ENCODE data around the gene COBL. TPM values are rescaled to one million over a fixed set of nuclear protein-coding genes. Genes with fewer than 3 reads are reported as not detected.

COBL gene
- total and polyA plus RNA-seq, 12 donors = 15.5 to 109 (median 87.8) TPM

- no peak for TF ChIP-seq CTCF (IDR thresholded peaks at IDR 0.05)
- no peak overlapping the region for H3K27ac ChIP-seq
- WGBS, 2 donors = 77 to 79% methylated on average over 21 of the region's 21 CpGs
- H3K36me3 ChIP-seq = no peaks in the 10 kb centered on the region
- no peaks in the 10 kb centered on the region for H3K27me3 ChIP-seq
- intact Hi-C loops (cut with DNase I) = no loop called here
- no peak overlapping the region for H3K4me3 ChIP-seq
- no peak for ATAC-seq
- no peaks in the 10 kb centered on the region for H3K9me3 ChIP-seq
- no peak for DNase-seq
- peaks cover 7 to 46% (median 17%) of the 10 kb centered on the region in 9 donors for H3K4me1 ChIP-seq
These were observed 302.6 kb downstream of the COBL start for GRCh38 chr7:51013861-51014511.

- WGBS, 2 donors = 47 to 49% methylated on average over 17 of the region's 17 CpGs
- DNase-seq = no peak
- peak in 1 of 8 donors; percentile 41 for ATAC-seq
- H3K9me3 ChIP-seq = no peaks in the 10 kb centered on the region
- no peak for TF ChIP-seq CTCF (IDR thresholded peaks at IDR 0.05)
- no peaks in the 10 kb centered on the region for H3K36me3 ChIP-seq
- no peak overlapping the region for H3K4me3 ChIP-seq
- intact Hi-C loops (cut with DNase I) = no loop called here
- no peak overlapping the region for H3K27ac ChIP-seq
- H3K4me1 ChIP-seq = peaks cover 7 to 48% (median 17%) of the 10 kb centered on the region in 9 donors
- H3K27me3 ChIP-seq = no peaks in the 10 kb centered on the region
These were observed 303.3 kb downstream of the COBL start for GRCh38 chr7:51013218-51013786.

- DNase-seq = no peak
- no peaks in the 10 kb centered on the region for H3K9me3 ChIP-seq
These were observed 303.9 kb downstream of the COBL start for GRCh38 chr7:51012569-51013217.

More at GRCh38 chr7:51012569-51013217, 303.9 kb downstream of the COBL start:
- no peak for ATAC-seq
- no peak overlapping the region for H3K4me3 ChIP-seq
- peaks cover 7 to 48% (median 17%) of the 10 kb centered on the region in 9 donors for H3K4me1 ChIP-seq
- 67 to 69% methylated on average over 8 of the region's 8 CpGs for WGBS, 2 donors
- TF ChIP-seq CTCF (IDR thresholded peaks at IDR 0.05) = no peak
- H3K27ac ChIP-seq = no peak overlapping the region
- H3K27me3 ChIP-seq = no peaks in the 10 kb centered on the region
- no peaks in the 10 kb centered on the region for H3K36me3 ChIP-seq
- intact Hi-C loops (cut with DNase I) = no loop called here

Data from heart right ventricle (tissue), 16 donors.